Heart left ventricle (tissue), 16 donors: Measurements from ENCODE around the gene SECTM1. TPM values are rescaled to one million over a fixed set of nuclear protein-coding genes. Genes with fewer than 3 reads are reported as not detected.

ENCODE experiments used
- ATAC-seq, 4 donors: fragments of 200-7000 bp; cut with Tn5 transposase; one replicate each; pipeline ENCODE4 v1.9.1; 2020 to 2022; ENCODE audit warnings: moderate library complexity in 4 of 4, mild to moderate bottlenecking in 3 of 4, moderate number of reproducible peaks in 1 of 4
- DNase-seq, 5 donors: peaks; one replicate each; pipeline ENCODE4 v3.0.0-alpha.2; 2020
- H3K27ac ChIP-seq, 12 donors: fragments of 200-600 bp; sonication (generic) in 4 of 12; one replicate each; pipeline versions ENCODE4 v1.5.0 to v1.8.0; 2016 to 2022; ENCODE audit warnings: mild to moderate bottlenecking in 2 of 12
- H3K27me3 ChIP-seq, 9 donors: fragments of 200-600 bp; sonication (generic) in 2 of 9; one replicate each; pipeline versions ENCODE4 v1.5.1 to v1.8.0; 2016 to 2022; ENCODE audit warnings: mild to moderate bottlenecking in 3 of 9
- H3K36me3 ChIP-seq, 9 donors: fragments of 200-600 bp; sonication (generic) in 2 of 9; one replicate each; pipeline versions ENCODE4 v1.5.0 to v1.8.0; 2018 to 2022; ENCODE audit warnings: mild to moderate bottlenecking in 2 of 9
- H3K4me1 ChIP-seq, 12 donors: fragments of 200-600 bp; sonication (generic) in 4 of 12; one replicate each; pipeline versions ENCODE4 v1.5.0 to v1.8.0; 2016 to 2022; ENCODE audit warnings: mild to moderate bottlenecking in 3 of 12
- H3K4me3 ChIP-seq, 12 donors: fragments of 200-600 bp; sonication (generic) in 4 of 12; one replicate each; pipeline versions ENCODE4 v1.5.0 to v1.8.0; 2017 to 2022; ENCODE audit warnings: mild to moderate bottlenecking in 9 of 12, moderate library complexity in 4 of 12
- H3K9me3 ChIP-seq, 12 donors: fragments of 200-600 bp; sonication (generic) in 4 of 12; one replicate each; pipeline versions ENCODE4 v1.5.0 to v1.8.0; 2016 to 2022; ENCODE audit warnings: mild to moderate bottlenecking in 1 of 12
- POLR2A ChIP-seq, 2 donors: fragments of 450-650 bp; IDR thresholded peaks; one replicate each; pipeline ENCODE4 v1.6.1; 2017; ENCODE audit warnings: antibody characterized with exemption in 2 of 2, mild to moderate bottlenecking in 2 of 2, moderate library complexity in 2 of 2
- WGBS, 4 donors: extraction: QIAGEN DNeasy Blood & Tissue Kit in 2 of 4; methylation state at CpG; one replicate each; pipeline versions ENCODE4 v1.1.5 to v1.1.7; 2013 to 2018; 5-methylcytosine and 5-hydroxymethylcytosine counted together
- intact Hi-C, 10 donors: fragments of 100-400 bp; cut with DNase I; formaldehyde crosslinking; loops; one replicate each; pipeline versions ENCODE4 v1.11.1 to v1.14.2; 2022
- polyA plus RNA-seq, 2 donors: library from polyadenylated mRNA; stranded (reverse); fragments of 200-250 nt; gene quantifications; one replicate each; pipeline ENCODE4 v1.2.3, GENCODE V29; 2013
- total RNA-seq, 9 donors: library from RNA; depleted of rRNA in 2 of 9; stranded (reverse); fragments of >200 nt in 2 of 9; fragmentation: NEBNext Ultra II Directional in 3 of 9; extraction: Animal tissue kit (Norgen Biotek cat#: 25700) in 3 of 9; gene quantifications; one replicate each; pipeline versions ENCODE4 v1.1.0 to v1.2.4, GENCODE V29; 2016 to 2023
- TF ChIP-seq, protein P1 (sequence below), 12 donors: fragments of 200-600 bp; sonication (generic) in 4 of 12; IDR thresholded peaks; one replicate each; pipeline versions ENCODE4 v1.5.0 to v1.8.0; 2018 to 2022; ENCODE audit warnings: antibody characterized with exemption in 12 of 12, mild to moderate bottlenecking in 5 of 12
- donor health status: ischemic (EF 13 %, LVEDD 7.1; RV severe dilation, severe dysfunction).
- donor health status: healthy with polysubstance abuse.
- donor health status: DM: no; HTN: yes; CAD: no.
- donor health status: DM: no; HTN: no; CAD: no.
- donor health status: ischemic (EF 25% LVEDD 6.9; RV normal size, moderate dysfunction).
- donor health status: ischemic (EF 25% LVEDD 5.7; RV mildly dilated, moderate dysfunction).
- donor health status: healthy.
- donor health status: DM: yes; HTN: yes; CAD: no.
- donor health status: ischemic (EF 35%, LVEDD 5.7; RV mildly dilated, moderate dysfunction).
- donor health status: nonischemic (EF 11% LVEDD 7.7; RV severe dilation, severe dysfunction).
- donor health status: DM: yes; HTN: yes; CAD: no.
- donor health status: PGD.
- donor health status: ischemic (EF 29% LVEDD 5.4; RV normal size, mild dysfunction).
- donor health status: nonischemic (EF 23%, LVEDD 6.1; RV moderate dilation, normal function).

SECTM1 gene
- total and polyA plus RNA-seq, 11 donors = 2.3 to 41.6 (median 3.4) TPM

GRCh38 chr17:82278308-82278707, 55.3 kb downstream of the SECTM1 start:
- ATAC-seq = no peak
- Histone ChIP-seq H3K27me3 (no peaks in the 10 kb centered on the region), H3K9me3 (no peaks in the 10 kb centered on the region), H3K4me3 (no peak overlapping the region), H3K36me3 (no peaks in the 10 kb centered on the region), H3K4me1 (peaks cover 0 to 37% (median 8%) of the 10 kb centered on the region in 12 donors), H3K27ac (no peak overlapping the region)
- WGBS, 4 donors = 80 to 85% (median 83%) methylated on average over 9 of the region's 9 CpGs
- intact Hi-C loops = no loop called here
- peak in 1 of 5 donors; percentile 9 for DNase-seq
- TF ChIP-seq POLR2A (IDR thresholded peaks at IDR 0.05) = no peak
- TF ChIP-seq, protein P1, sequence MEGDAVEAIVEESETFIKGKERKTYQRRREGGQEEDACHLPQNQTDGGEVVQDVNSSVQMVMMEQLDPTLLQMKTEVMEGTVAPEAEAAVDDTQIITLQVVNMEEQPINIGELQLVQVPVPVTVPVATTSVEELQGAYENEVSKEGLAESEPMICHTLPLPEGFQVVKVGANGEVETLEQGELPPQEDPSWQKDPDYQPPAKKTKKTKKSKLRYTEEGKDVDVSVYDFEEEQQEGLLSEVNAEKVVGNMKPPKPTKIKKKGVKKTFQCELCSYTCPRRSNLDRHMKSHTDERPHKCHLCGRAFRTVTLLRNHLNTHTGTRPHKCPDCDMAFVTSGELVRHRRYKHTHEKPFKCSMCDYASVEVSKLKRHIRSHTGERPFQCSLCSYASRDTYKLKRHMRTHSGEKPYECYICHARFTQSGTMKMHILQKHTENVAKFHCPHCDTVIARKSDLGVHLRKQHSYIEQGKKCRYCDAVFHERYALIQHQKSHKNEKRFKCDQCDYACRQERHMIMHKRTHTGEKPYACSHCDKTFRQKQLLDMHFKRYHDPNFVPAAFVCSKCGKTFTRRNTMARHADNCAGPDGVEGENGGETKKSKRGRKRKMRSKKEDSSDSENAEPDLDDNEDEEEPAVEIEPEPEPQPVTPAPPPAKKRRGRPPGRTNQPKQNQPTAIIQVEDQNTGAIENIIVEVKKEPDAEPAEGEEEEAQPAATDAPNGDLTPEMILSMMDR (IDR thresholded peaks at IDR 0.05) = no peak

- no peaks in the 10 kb centered on the region for H3K36me3 ChIP-seq
- H3K27ac ChIP-seq = no peak overlapping the region
- peaks cover 0 to 33% (median 7%) of the 10 kb centered on the region in 12 donors for H3K4me1 ChIP-seq
- H3K27me3 ChIP-seq = no peaks in the 10 kb centered on the region
- 72 to 83% (median 80%) methylated on average over 8 to 12 of the region's 12 CpGs for WGBS, 4 donors
- TF ChIP-seq, protein P1 (IDR thresholded peaks at IDR 0.05) = no peak
- TF ChIP-seq POLR2A (IDR thresholded peaks at IDR 0.05) = no peak
- intact Hi-C loops = no loop called here
- no peak for ATAC-seq
- DNase-seq = peak in 1 of 5 donors; percentile 25
- H3K4me3 ChIP-seq = no peak overlapping the region
- H3K9me3 ChIP-seq = no peaks in the 10 kb centered on the region
Observed at GRCh38 chr17:82277851-82278250, 55.7 kb downstream of the SECTM1 start.

GRCh38 chr17:82276938-82277337, 56.6 kb downstream of the SECTM1 start:
- no peak overlapping the region for H3K27ac ChIP-seq
- ATAC-seq = no peak
- peaks cover 0 to 31% (median 14%) of the 10 kb centered on the region in 12 donors for H3K4me1 ChIP-seq
- H3K27me3 ChIP-seq = no peaks in the 10 kb centered on the region
- H3K9me3 ChIP-seq = no peaks in the 10 kb centered on the region
- 91 to 95% (median 93%) methylated on average over 5 of the region's 5 CpGs for WGBS, 4 donors
- H3K4me3 ChIP-seq = no peak overlapping the region
- TF ChIP-seq POLR2A (IDR thresholded peaks at IDR 0.05) = no peak
- TF ChIP-seq, protein P1 (IDR thresholded peaks at IDR 0.05) = no peak
- intact Hi-C loops = no loop called here
- peaks cover 0 to 5% (median 1%) of the 10 kb centered on the region in 9 donors for H3K36me3 ChIP-seq
- peak in 1 of 5 donors; percentile 33 for DNase-seq

- peak in 1 of 5 donors; percentile 55 for DNase-seq
- no peaks in the 10 kb centered on the region for H3K27me3 ChIP-seq
- no peak overlapping the region for H3K27ac ChIP-seq
- H3K4me1 ChIP-seq = peaks cover 4 to 46% (median 29%) of the 10 kb centered on the region in 12 donors
- peaks cover 0 to 21% (median 10%) of the 10 kb centered on the region in 9 donors for H3K36me3 ChIP-seq
- WGBS, 4 donors = 93 to 96% (median 95%) methylated on average over 14 of the region's 14 CpGs
- intact Hi-C loops = no loop called here
- TF ChIP-seq POLR2A (IDR thresholded peaks at IDR 0.05) = no peak
- TF ChIP-seq, protein P1 (IDR thresholded peaks at IDR 0.05) = no peak
- H3K4me3 ChIP-seq = no peak overlapping the region
- H3K9me3 ChIP-seq = no peaks in the 10 kb centered on the region
- ATAC-seq = no peak
Observed at GRCh38 chr17:82275326-82275725, 58.2 kb downstream of the SECTM1 start.
